ENCODE results near the gene USF3.

- no peak for TF ChIP-seq EP300 (IDR thresholded peaks at IDR 0.05; ENCODE audit: borderline replicate concordance)
- TF ChIP-seq RAD21 (IDR thresholded peaks at IDR 0.05; ENCODE audit: low read depth), result no peak
- no peak for TF ChIP-seq TCF12 (IDR thresholded peaks at IDR 0.05; ENCODE audit: low read depth)
- no peak for TF ChIP-seq YY1 (IDR thresholded peaks at IDR 0.05; ENCODE audit: low read depth)
- TF ChIP-seq ZBTB7A (IDR thresholded peaks at IDR 0.05; ENCODE audit: low read depth), result no peak
- no peak for TF ChIP-seq CREB1 (IDR thresholded peaks at IDR 0.05; ENCODE audit: low read depth)
- TF ChIP-seq, protein P1, sequence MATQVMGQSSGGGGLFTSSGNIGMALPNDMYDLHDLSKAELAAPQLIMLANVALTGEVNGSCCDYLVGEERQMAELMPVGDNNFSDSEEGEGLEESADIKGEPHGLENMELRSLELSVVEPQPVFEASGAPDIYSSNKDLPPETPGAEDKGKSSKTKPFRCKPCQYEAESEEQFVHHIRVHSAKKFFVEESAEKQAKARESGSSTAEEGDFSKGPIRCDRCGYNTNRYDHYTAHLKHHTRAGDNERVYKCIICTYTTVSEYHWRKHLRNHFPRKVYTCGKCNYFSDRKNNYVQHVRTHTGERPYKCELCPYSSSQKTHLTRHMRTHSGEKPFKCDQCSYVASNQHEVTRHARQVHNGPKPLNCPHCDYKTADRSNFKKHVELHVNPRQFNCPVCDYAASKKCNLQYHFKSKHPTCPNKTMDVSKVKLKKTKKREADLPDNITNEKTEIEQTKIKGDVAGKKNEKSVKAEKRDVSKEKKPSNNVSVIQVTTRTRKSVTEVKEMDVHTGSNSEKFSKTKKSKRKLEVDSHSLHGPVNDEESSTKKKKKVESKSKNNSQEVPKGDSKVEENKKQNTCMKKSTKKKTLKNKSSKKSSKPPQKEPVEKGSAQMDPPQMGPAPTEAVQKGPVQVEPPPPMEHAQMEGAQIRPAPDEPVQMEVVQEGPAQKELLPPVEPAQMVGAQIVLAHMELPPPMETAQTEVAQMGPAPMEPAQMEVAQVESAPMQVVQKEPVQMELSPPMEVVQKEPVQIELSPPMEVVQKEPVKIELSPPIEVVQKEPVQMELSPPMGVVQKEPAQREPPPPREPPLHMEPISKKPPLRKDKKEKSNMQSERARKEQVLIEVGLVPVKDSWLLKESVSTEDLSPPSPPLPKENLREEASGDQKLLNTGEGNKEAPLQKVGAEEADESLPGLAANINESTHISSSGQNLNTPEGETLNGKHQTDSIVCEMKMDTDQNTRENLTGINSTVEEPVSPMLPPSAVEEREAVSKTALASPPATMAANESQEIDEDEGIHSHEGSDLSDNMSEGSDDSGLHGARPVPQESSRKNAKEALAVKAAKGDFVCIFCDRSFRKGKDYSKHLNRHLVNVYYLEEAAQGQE (IDR thresholded peaks at IDR 0.05; ENCODE audit: low read depth), result no peak
- no peak for TF ChIP-seq NFIC (IDR thresholded peaks at IDR 0.05)
- TF ChIP-seq, protein P2, sequence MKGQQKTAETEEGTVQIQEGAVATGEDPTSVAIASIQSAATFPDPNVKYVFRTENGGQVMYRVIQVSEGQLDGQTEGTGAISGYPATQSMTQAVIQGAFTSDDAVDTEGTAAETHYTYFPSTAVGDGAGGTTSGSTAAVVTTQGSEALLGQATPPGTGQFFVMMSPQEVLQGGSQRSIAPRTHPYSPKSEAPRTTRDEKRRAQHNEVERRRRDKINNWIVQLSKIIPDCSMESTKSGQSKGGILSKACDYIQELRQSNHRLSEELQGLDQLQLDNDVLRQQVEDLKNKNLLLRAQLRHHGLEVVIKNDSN (IDR thresholded peaks at IDR 0.05), result no peak
Observed at GRCh38 chr3:113634782-113635474, 61.5 kb downstream of the USF3 start.

Data from Ishikawa (cell line).